ELR (cell line): ENCODE results near the gene GPRIN3.

Experiments used
- DNase-seq: peaks from one replicate; pipeline ENCODE4 v3.0.0-alpha.2; 2015; ENCODE audit warnings: low read depth

GPRIN3 gene

DNA sequence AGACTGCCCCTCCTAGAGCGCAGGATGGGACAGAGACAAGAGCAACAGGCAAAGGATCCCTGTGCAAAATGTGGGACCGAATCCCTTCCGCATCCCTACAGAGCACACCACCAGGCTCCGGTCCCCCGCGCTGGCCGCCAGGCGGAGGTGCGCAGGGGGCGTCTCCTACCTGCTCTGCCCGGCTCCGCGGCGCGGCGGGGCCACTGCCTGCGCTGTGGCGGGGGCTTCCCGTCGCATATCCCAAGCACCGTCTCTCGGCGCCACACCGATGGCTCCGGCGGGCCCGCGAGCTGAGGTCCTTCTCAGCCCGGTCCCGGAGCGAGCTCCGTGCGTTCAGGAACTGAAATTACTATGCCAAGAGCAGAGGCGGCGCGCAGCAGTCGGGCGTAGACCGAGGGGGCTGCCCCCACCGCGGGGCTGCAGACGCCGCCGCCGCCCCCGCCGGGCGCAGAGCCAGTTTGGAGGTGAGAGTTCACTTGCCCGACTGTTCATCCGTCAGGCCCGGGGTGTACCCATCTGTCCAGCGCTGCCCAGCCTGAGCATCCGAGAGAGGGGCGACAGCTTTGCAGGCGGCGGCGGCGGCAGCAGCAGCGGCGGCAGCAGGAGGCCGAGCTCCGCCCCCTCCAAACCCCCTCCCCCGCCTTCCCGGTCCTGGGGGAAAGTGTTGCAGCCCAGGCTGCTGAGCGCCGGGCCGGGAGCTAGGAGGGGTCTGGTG is at the start of gene GPRIN3:
Gene GPRIN3, minus strand, starts transcription at position 355 of the 715 bp plus-strand sequence. CDS start 57,690 bp downstream, outside the sequence.
- peak; percentile 23 for DNase-seq

DNA sequence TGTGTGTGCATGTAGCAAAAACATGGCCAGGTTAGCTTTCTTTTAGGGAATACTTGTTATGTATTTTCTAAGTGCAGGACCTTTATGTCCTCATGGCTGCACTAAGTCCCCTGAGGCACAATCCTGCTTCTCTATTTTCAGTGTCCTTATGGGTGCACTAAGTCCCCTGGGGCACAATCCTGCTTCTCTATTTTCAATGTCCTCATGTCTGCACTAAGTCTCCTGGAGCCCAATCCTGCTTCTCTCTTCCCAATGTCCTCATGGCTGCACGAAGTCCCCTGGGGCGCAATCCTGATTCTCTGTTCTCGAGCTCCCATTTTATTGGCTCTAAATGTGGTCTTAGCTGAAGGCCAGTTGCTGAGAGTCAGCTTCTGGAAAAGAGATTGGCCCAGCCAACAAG is 49.7 kb upstream of the GPRIN3 start:
- DNase-seq = no peak

- DNase-seq = no peak
Observed at GRCh38 chr4:89356086-89356485, 48.5 kb upstream of the GPRIN3 start.

DNA sequence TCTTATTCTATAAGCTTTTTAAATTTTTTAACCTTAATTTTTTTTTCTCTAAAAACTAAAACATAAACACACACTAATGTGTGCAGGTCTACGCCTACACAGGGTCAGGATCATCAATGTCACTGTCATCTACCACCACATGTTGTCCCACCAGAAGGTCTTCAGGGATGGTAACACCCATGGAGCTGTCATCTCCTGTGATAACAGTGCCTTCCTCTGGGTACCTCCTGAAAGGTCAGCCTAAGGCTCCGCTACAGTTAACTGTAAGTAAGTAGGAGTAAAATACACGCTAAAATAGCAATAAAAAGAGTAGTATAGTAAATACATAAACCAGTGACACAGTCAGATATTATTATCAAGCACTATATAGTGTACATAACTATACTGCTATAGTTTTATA is 45.9 kb upstream of the GPRIN3 start:
- DNase-seq = no peak

- DNase-seq = no peak
Observed at GRCh38 chr4:89352541-89352940, 44.9 kb upstream of the GPRIN3 start.

- no peak for DNase-seq
Observed at GRCh38 chr4:89351201-89351600, 43.6 kb upstream of the GPRIN3 start.

GRCh38 chr4:89347363-89348025 is 39.9 kb upstream of the GPRIN3 start:
- DNase-seq = no peak

- no peak for DNase-seq
Observed at GRCh38 chr4:89344571-89344970, 37.0 kb upstream of the GPRIN3 start.

DNA sequence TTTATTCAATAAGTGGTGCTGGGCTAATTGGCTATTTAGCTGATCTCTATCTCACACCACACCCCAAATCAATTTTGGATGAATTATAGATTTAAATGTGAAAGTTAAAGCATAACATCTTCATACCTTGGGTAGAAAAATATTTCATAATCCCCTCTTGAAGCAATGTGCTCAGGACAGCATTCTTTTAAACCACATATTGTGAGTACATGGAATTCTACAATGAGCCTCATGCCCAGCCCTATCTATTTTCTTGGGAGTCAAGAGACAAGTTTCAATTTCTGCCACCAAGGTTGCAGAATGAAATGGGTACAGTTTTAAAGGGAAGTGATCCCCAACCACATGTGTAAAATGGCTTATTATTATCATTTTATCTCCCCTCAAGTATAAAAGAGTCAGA is 30.6 kb upstream of the GPRIN3 start:
- no peak for DNase-seq

GRCh38 chr4:89337681-89338080 is 30.1 kb upstream of the GPRIN3 start:
- no peak for DNase-seq

DNA sequence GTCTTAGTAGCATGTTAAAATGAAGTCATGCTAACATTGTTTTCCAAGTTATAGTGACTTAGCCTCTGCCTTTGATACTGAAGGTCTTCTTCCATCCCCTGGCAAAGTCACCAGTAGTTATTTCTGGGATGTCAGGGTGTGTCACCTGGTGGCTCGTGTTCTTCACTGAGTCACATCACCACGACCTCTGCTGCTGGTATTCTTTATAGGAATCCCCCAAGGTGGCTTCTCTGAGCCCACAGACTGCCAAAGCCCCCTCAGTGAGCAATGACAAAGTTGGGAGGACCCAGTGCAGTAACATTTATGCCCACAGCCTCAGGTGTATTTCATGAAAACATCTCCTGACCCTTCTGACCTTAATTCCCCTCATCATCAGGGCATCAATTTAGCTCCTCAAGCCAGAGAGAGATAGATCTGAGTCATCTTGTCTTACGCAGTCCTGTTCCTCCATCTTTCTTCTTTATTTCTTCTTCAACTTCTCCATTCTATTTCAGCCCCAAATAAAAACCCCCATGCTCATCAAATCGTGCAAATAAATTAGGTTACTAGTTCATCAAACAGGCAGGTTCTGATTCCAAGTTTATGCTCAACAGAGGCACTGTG is 29.3 kb upstream of the GPRIN3 start:
- DNase-seq = no peak

GRCh38 chr4:89334830-89335229 is 27.2 kb upstream of the GPRIN3 start:
- no peak for DNase-seq

- DNase-seq = no peak
Observed at GRCh38 chr4:89334311-89334710, 26.7 kb upstream of the GPRIN3 start.

DNA sequence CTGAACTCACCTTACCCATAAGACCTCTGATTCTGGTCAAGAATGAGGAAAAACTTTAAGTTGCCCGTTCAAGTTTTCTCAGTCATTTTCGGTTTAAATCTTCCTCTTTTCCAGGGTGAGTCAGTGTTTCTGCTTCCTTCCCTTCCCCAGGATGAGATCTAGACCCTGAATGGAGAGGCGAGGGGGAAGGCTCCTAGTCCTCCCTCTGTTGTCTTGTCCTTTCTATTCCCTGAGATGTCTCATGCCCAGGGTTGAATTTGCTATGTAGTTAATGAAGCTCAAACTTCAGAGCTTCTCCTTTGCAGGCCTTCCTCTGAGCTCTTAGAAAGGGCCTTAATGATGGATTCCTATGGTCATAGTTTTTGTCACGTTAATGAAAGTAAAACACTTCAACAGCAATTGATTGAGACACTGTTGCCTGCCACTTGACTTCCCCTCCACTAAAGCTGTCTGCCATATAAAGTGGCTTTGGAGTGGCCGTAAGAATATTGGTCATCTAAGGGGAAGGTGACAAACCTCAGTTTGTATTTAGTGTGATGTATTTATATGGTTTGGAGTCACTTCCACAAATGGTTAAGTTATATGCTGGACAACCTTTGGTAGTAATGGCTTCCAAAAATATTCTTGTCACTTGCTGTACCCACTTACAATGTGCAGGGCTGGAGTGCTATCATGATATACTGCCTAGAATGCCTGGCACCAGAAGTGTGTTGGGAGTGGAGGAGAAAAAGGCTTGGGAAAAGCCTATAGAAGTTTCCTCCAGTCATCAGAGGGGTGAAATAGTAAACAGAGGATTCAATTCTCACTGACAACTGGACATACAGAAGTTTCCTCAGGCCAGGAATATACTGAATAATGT is 24.3 kb upstream of the GPRIN3 start:
- DNase-seq = no peak

DNA sequence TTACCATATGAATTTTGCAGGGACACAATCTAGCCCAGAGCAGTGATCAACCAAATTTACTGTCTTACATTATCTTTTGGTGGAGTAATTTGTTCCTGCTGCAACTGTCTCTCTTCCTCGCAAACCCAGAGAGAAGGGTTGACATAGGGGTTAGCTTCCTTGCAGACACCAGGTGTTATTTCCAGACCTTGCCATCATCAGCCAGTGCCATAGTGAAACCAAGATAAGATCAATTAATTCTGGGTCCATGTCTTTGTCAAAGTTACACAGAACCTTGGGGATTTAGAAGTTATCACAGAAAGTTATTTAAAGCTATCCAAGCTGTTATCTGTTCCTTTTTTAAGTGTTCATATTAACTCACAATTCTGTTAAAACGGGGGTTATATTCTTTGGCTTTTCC is 23.6 kb upstream of the GPRIN3 start:
- DNase-seq = no peak

GRCh38 chr4:89329280-89329679 is 21.7 kb upstream of the GPRIN3 start:
- DNase-seq = no peak

GRCh38 chr4:89324671-89325070 is 17.1 kb upstream of the GPRIN3 start:
- DNase-seq = peak; percentile 14

GRCh38 chr4:89322671-89323070 is 15.1 kb upstream of the GPRIN3 start:
- DNase-seq = no peak

DNA sequence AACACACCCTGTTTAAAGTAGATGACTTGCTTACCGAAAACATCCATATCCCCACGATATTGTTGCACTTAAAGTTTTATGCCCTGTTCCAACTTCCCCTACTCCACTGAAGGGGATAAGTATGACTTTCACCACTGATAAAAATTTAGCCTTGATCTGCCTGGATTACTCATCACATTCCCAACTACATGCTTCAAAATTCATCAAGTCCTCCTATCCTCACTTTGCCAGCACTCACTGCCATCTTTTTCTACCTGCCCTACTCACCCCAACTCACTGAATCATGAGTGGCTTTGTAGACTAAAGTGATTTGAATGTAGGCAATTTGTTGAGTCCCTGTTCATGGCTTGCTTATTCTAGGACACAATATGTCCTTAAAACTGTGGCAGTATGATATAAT is 12.2 kb upstream of the GPRIN3 start:
- DNase-seq = no peak

DNA sequence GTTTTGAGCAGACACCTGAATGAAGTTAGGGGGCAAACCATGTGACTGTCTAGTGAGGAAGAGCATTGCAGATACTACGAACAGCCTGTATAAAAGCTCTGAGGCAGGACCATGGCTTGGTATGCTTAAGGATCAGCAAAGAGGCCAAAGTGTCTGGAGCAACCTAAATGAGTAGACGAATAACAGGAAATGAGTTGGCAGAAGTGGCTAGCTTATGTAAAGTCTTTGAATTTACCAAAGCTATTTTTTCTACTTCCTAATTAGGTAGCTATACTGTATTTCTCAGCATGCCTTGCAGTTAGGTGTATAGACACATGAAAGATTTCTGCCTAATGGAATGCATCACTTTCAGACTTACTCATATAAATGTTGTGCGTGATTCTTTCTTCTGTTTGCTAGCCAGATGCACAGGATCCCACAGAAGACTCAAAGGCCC is 9.3 kb upstream of the GPRIN3 start:
- peak; percentile 46 for DNase-seq

- no peak for DNase-seq
Observed at GRCh38 chr4:89316211-89316610, 8.6 kb upstream of the GPRIN3 start.

DNA sequence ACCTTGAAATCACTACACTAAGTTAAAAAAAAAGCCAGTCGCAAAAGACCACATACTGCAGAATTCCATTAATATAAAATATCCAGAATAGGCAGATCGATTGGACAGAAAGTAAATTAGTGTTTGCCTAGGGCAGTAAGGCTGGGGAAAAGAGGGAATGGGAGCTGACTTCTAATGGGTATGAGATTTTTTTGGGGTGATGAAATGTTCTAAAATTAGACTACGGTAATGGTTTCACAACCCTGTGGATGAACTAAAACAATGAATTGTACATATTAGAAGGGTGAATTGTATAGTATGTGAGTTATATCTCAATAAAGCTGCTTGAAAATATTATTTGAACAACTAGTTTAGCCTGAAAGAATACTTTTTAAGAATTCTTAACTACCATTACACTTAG is 6.7 kb upstream of the GPRIN3 start:
- DNase-seq = no peak
